Stimulated activated CD4-positive, alpha-beta T cell treated with anti-CD3 and anti-CD28 coated beads, Interleukin-1b, Interleukin-23, amount 100 ng/mL, for 4 hours (primary cell): Measurements from ENCODE around the gene NTSR2.
"Not testable (repeated sequence)": the region's sequence is repeated elsewhere in the genome, so short reads cannot be mapped to it uniquely, and the experiment has no call there.

Source experiments
- DNase-seq, 2 donors: peaks; one replicate each; pipeline ENCODE4 v3.0.0-alpha.2; 2020; ENCODE audit warnings: low read depth in 2 of 2

The NTSR2 gene

DNA sequence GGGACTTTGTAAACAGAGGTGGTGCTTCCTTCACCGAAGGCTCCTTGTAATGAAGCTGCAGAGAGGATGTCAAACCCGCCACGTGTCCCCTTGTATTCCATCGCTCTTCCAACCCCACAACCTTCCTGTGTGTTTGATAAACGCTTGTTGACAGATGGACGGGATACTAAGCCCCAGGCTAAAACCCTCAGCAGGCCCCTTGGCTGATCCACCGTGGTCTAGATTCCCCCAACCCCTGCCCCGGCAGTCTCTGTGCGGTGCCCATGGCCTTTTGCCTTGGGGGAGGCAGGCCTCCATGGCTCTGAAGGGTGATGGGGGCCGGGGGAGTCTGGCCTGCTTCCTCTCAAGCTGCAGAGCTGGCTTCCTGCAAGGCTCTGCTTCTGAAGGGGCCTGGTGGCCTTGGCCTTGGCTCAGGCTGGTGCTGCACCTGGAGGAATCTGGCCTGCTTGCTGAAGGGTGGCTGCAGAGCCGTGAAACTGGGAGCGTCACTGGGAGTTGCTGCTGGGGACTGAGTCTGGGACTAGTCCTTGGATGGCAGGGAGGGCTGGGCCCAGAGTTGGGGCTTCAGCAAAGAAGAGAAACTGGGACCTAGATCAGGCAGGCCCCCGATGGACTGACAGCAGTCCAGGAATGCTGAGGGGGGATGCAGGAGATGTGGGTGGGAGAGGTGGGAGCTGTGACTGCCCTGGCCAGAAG is 9.6 kb upstream of the NTSR2 start:
- DNase-seq = no peak

DNA sequence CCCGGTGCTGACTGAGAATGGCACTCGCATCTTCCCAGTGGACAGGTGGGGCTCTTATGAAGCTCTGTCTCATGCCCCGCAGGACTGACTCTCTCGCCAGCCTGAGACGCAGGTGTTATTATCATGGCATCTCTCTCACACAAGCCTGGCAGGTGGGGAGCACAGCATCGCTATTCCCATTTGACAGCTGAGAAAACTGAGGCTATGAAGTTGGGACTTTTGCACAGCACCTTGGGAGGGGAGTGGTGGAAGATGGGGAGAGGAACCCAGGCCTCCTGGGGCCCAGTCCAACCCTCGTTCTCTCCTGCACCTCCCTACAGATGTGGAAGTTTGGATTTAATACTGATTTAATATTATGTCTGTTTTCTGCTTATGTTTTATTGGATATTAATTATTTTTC is 9.0 kb upstream of the NTSR2 start:
- DNase-seq = no peak

DNA sequence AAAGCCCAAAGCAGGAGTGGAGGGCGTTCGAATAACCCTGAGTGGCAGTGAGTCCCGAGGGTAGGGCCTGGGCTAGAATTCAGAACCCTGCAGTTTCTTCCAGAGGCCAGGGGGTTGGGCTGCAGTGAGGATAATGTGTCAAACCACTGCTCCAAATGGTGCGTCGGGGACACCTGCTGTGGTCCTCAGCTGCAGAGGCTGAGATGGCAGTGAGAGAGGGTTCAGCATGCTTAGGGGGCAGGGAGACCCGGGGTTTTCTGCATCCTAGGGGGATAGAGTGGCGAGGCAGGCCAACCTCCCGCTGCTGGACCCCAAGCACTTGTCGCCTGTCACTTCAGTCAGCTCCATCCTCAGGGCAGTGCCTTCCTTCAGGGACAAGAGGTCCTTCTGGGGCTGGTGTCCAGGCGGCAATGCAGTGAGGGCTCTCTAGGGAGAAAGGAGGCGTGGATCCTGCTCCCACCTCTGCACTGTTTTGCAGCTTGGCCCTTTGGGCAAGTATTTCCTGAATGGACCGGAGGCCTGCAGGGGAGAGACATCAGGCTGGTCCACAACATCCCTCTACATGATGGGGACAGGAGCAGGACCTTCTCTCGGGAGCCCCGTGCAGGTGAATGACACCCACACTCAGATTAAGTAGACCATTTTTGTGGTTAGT is 8.4 kb upstream of the NTSR2 start:
- DNase-seq = no peak

DNA sequence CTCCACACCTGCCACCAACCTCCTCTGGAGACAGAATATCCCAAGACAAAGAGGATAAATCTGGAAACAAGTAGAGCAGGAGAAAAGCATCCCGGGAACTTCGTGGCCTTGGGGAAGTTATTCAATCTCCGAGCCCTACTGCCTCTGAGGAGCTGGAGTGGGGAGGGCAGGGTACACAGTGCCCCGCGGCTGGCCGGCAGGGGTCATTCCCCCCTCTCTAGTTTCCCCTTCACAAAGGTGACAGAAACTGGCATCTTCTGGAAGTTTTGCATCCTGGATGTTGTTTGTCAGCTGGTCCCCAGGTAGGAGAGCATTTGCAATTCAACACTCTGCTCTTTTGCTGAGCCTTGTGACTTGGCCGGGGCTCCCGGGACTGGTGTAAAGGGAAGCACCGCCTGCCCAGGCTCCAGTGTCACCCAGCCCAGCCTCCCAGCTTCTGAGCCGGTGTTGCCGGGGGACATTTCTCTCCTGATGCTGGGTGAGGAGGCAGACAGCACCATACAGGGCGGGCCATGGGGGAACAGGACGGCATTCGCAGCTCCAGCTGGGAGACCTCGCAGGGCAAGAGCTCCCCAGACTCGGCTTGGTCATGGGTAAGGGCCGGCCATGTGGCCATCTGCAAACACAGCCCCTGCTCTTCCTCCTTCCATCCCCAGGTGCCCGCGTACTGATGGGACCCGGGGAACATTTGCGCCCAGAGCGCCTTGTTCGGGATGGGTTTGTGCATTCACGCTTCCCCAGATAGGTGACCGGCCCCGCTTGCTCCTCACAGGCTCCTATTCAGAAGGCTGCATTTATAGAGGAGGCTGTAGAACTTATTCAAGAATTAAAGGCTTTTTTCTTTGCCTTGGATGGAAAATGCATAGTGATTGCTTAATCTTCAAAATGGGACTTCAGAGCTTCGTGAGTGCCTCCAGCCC is 7.4 kb upstream of the NTSR2 start:
- DNase-seq = no peak

DNA sequence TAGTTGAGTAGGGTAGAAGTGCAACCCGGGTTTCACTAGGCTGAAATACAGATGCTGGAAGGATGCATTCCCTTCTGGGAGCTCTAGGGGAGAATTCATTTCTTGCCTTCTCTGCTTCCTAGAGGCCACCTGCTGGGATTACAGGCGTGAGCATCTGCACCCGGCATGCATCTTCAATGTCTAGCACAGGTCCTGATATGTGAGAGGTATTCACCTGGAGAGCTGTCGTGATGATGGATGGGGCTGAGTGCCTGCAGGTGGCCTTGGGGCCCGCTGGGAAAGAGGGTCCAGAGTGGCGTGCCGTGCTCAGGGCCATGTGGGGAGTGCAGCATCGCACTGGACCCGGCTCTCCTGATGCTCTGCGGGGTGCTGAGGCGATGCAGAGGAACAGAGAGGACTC is 6.6 kb upstream of the NTSR2 start:
- no peak for DNase-seq

DNA sequence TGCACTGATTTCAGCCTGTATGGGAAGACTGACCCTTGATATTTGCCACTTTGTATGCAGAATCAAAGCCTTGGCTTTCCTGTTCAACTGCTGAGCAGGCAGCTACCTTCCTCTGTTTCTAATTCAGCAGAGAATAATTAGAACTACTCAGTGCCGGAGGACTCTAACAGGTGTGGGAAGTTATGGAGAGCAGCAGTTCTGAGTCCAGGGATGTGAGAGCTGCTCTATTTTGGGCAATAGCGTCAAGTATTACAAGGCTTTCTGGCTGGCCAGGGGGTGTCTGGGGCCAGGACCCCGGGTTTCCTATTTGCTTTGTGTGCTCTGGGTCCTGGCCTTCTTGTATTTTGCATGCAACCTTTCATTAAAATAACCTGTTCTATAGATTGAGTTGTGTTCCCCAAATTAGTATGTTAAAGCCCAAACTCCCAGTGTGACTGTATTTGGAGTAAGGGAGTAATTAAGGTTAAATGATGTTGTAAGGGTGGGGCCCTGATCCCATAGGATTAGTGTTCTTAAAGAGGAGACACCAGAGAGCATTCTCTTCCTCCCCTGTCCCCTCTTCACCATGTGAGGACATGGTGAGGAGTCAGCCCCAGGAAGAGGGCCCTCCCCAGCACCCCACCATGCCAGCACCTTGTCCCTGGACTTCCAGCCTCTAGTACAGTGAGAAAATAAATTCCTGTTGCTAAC is 5.6 kb upstream of the NTSR2 start:
- no peak for DNase-seq

DNA sequence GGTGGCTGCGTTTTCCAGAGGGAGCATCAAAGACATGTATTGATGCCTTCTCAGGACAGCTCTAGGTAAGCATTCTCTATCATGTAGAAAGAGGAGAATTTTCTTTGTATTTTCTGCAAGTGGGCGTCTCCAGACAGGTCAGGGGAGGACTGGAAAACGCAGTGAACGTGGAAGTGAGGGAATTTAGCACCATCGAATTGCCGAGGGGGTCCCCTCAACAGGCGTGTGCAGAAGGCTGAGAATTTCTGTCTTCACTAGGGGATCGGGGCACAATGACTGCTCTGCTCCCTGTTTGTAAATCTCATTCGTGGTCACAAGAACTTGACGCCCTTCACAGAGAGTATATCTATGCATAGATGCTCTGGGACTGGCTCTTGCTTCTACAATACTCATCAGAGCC is 5.0 kb upstream of the NTSR2 start:
- DNase-seq = no peak

DNA sequence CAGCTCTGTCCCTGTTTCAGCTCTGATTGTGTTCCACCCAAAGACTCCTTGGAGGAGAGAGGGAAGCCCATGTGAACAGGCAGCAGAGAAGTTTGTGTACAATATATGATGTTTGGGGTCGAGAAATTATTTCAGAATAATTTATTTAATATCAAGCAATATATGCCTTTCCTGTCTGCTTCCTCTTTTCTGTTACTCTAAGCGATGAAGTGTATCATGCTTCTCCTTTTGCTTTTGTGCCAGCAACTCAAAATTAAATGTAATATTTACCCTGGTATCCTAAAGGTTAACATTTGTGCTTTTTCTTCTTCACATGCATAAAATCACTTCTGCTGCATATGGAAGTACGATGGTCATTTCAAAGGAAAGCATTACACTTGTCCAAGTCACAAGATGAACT is 2.4 kb upstream of the NTSR2 start:
- DNase-seq = no peak

DNA sequence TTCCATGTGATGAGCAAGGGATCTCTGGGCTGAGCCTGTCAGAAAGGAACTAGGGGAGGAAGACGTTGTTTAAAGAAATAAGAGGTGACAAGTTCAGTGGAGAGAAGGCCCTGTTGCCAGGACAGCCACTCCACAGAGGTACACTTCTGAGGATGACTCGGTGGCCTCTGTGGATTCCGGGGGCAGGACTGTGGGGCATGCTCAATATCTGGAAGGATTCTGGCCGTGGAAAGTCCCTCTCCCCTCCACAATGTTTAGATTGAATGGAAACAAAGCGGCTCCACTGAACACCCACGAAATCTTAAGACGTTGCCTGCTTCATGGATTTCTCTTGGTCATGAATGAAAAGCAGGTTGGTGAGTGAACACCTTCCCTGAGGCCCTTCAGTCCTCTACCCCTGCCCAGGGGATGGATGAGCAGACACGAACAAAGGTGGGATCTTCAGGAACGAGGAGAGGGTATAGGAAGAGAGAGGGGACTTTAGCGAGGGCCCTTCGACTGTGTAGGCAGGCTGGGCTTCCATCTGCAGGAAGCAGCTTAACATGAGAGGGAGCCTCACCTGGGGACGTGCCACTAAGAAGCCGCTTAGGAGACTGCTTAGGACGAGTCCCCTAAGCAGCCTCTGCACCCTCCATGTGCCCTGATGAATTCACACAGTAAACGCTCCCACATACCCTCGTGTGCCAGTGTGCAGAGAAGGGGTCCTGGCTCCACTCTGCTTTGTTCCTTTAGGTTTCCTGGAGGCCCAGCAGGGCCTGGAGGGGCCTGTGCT is 1.9 kb downstream of the NTSR2 start:
- no peak for DNase-seq

DNA sequence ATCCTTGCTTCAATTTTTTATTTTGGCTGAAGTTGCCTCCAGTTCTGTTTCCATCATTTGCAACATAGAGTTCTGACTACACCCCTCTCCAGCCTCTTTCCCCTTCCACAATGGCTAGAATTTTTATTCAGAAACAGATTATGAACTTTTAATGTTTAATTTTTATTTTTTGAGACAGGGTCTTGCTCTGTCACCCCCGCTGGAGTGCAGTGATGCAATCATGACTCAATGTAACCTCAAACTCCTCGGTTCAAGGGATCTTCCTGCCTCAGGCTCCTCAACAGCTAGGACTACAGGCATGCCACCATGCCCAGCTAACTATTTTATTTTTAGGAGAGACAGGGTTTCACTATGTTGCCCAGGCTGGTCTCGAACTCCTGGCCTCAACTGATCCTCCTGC is 2.8 kb downstream of the NTSR2 start:
- no peak for DNase-seq

DNA sequence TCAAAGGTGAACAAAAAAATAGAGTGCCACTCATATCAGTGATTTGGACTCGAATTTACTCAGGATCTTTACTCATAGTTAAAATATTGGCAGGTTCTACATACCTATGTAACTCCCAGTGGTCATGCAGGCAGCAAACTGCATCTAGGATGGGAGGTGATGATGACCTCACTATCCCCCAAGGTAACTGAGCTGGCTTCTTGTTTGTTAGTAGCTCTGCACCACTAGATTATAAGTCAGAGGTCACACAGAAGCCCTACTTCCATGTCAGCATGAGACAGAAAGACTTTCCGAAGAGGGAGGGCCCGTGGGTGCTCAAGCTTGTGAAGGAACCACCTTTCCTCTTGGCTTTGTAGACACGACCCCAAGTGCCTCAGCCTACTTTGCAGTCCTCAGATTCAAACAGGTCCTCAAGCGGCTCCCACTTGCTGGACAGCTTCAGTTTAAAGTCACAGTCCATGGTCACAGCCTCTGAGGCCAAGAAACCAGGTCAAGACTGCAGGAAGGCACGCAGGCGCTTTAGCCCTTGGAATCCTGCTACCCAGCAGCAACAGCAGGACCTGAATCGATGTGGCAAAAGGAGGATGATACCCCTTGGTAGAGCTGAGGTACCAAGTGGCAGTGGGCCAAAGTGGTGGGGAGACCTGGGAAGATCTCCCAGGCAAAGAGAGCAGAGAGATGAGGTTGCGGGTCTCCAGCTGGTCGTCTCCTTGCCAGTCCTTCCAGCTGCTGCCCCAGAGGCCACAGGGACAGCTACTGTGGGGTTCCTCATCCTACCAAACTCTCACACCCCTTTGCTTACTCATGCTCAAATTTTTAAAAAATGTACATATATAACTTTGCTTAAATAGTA is 4.3 kb downstream of the NTSR2 start:
- DNase-seq = no peak

DNA sequence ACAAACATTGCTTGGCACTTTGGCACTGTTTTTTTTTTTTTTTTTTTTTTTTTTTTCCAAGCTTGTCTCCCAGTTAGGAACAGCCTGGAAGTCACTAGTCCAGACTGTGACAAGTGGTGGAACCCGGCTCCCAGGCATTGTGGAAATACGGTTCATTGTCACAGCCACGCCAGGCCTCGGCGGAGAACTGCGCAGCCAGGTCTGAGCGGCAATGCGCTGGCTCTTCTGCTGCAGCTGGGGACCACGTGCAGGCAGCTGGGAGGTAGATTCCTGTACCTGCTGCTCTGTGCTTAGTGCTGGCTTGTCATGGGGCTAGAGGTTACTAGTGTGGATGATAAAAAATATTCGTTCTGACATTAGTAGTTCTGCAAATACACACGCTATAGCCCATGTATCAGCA is 5.0 kb downstream of the NTSR2 start:
- DNase-seq = no peak

DNA sequence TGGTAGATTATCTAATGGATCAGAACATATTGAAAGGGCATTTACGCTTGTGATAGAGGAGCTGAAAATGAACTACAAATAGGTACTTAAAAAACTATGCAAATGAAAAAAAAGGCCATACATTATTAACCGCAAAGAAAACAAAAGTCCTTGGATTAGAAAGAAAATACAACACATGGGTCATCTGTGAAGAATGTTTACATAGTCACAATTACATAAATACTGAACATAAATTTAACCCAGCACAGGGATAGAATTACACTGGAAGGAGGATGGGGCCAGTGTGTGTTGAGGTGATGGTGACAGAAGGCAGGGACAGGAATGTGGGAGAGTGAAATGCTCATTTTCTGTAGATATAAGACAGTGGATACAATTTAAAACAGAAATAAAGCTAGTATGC is 6.6 kb downstream of the NTSR2 start:
- DNase-seq = no peak

DNA sequence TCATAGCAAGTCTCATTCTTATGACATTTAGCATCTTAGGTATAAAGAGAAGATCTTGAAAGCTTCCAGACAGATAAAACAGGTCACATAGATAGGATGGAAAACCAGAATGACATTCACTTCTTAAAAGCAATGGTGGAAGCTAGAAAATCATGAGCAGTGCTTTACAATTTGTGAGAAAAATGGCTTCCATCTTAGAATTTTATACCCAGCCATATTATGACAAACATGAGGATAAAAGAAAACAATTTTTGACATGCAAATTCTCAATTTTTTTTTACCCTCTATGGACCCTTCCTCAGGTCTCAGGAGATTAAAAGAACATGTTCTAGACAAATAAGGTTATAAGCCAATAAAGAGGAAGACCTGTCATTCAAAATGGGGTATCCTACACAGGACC is 7.1 kb downstream of the NTSR2 start:
- DNase-seq = no peak

DNA sequence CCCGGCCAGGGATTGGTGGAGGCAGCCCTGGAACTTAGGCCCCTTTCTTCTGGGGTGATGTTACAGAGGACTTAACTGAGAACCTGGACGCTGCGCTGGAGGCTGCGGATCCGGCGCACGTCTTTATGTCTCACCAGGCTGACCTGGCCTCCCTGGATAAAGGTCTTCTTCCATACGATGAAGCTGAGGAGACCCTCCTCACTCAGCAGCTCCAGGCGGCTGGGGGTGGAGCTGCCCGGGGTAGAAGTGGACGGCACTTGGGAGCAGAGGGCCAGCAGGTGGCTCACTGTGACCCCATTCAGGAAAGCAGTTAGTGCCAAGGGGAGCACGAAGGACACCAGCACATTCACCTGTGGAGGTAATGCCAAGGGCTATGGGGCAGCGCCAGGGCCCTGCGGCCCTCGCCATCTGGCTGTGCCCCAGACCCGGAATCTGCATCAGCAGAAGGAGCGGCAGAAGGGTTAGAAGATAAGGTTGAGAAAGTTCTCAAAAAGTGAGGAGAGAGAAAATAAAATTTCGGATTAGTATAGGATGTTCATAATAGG is 8.0 kb downstream of the NTSR2 start:
- no peak for DNase-seq

DNA sequence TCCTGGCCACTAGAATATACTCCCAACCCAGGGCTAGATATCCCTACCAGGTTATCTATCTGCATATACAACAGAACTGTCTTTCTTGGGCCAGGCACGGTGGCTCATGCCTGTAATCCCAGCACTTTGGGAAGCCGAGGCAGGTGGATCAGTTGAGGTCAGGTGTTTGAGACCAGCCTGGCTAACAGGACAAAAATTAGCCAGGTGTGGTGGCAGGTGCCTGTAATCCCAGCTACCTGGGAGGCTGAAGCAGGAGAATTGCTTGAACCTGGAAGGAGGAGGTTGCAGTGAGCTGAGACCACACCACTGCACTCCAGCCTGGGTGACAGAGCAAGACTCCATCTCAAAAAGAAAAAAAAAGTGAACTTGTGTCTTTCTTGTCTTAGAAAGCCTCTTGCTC is 9.6 kb downstream of the NTSR2 start:
- not testable (repeated sequence) for DNase-seq

DNA sequence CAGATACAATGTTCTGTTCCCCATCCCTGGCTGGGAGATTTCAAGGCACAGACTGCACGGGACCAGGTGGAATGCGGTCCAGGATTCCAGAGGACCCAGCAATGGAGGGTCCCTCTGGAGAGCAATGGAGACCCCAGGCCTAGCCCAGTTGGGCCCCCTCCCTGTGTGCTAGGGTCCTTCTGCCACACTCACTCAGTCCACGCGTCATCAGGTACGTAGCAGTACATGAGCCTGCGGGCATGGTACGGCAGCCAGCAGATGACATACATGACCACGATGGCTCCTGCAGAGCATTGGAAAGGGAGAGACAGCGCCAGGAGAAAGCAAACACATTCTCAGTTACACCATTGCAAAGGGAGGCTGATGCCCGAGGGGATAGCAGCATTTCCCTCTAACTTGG is 10.1 kb downstream of the NTSR2 start:
- DNase-seq = no peak

DNA sequence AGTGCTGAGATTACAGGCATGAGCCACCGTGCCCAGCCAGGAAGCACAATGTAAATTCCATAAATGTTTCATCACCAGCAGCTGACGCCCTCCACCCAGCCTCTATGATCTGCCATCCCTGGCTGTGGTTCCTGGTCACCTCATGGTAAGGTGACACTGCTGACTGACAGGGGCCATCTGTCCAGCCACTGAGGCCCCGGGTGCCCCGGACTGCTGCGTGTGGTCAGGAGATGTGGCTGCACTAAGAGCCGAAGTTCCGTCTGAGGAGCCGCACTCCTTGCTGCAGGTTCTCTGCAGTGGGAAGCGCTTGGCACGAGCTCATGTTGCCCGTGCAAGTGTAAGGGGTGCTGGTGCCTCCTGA is 10.9 kb downstream of the NTSR2 start:
- DNase-seq = no peak

DNA sequence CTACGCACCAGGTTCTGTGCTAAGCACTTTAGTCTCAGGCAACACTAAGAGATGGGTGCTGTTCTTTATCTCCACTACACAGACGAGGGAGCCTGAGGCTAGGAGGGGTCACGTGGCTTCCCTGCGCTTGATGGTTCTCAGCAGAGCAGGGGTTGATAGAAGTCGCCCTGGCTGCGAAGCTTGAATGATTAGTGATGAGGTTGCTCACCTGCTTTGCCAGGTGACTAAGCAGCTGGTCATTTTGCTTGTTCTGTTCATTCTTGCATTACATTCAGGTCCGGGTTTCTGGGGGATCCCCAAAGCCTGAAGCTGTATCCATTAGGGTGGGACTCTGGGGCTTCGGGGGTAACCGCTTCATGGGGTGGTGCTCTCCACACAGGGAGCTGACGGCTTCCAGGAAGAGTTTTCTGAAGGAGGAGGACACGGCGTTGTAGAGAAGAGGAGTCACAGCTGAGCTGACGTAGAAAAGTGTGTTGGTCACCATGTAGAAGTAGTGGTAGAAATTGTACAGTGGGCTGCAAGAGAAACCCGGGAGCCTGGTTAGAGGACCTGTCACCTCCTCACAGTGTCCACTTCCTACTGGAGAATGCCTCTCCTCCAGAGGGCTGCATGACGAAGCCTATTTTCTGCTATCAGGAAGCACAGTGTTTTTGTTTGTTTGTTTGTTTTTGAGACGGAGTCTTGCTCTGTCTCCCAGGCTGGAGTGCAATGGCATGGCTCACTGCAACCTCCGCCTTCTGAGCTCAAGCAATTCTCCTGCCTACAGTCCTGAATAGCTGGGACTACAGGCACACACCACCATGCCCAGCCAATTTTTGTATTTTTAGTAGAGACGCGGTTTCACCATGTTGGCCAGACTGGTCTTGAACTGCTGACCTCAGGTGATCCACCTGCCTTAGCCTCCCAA is 11.5 kb downstream of the NTSR2 start:
- no peak for DNase-seq
